ENCODE results near the gene MT3. TPM values are rescaled to one million over a fixed set of nuclear protein-coding genes. Genes with fewer than 3 reads are reported as not detected.
"Not testable (repeated sequence)": the region's sequence is repeated elsewhere in the genome, so short reads cannot be mapped to it uniquely, and the experiment has no call there.

The MT3 gene
- total RNA-seq, 4 donors from 2014 or later = not detected

DNA sequence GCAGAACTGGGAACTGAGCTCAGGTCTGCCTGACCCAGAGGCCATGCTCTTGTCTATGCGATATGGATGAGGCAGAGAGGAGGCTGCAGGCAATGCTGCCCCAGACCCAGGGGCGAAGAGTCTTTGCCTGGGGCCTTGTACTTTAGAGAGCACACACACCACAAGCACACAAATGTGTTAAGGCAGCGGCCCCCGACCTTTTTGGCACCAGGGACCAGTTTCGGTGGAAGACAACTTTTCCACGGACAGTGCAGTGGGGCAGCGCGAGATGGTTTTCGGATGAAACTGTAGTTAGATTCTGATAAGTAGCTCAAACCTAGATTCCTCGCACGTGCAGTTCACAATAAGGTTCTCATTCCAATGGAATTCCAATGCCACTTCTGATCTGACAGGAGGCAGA lies 17.8 kb upstream of the MT3 start:
- no peaks in the 10 kb centered on the region for H3K9me3 ChIP-seq
- H3K36me3 ChIP-seq = no peaks in the 10 kb centered on the region
- H3K4me1 ChIP-seq = no peaks in the 10 kb centered on the region
- no peak overlapping the region for H3K27ac ChIP-seq
- DNase-seq = no peak
- TF ChIP-seq POLR2A (IDR thresholded peaks at IDR 0.05) = no peak
- TF ChIP-seq, protein P1, sequence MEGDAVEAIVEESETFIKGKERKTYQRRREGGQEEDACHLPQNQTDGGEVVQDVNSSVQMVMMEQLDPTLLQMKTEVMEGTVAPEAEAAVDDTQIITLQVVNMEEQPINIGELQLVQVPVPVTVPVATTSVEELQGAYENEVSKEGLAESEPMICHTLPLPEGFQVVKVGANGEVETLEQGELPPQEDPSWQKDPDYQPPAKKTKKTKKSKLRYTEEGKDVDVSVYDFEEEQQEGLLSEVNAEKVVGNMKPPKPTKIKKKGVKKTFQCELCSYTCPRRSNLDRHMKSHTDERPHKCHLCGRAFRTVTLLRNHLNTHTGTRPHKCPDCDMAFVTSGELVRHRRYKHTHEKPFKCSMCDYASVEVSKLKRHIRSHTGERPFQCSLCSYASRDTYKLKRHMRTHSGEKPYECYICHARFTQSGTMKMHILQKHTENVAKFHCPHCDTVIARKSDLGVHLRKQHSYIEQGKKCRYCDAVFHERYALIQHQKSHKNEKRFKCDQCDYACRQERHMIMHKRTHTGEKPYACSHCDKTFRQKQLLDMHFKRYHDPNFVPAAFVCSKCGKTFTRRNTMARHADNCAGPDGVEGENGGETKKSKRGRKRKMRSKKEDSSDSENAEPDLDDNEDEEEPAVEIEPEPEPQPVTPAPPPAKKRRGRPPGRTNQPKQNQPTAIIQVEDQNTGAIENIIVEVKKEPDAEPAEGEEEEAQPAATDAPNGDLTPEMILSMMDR (IDR thresholded peaks at IDR 0.05) = no peak
- no peak overlapping the region for H3K4me3 ChIP-seq
- H3K27me3 ChIP-seq = no peaks in the 10 kb centered on the region

DNA sequence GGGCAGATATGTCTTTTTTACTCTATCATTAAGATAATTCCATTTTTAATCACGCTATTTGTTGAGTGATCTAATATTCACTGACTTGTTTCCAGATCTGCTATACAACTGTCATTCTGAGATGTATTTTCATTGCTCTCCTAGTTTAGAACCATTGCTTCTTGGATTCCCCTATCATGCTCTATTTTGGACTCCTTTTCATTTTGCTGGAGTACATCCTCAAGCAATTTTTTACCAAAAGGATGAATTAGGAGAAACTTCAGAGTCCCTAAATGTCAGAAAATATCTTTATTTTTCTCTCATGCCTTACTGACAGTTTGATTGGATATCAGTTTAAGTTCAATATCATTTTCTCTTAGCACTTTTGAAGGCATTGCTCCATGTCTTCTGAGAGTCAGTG lies 14.7 kb upstream of the MT3 start:
- H3K27ac ChIP-seq = no peak overlapping the region
- no peaks in the 10 kb centered on the region for H3K27me3 ChIP-seq
- H3K9me3 ChIP-seq = no peaks in the 10 kb centered on the region
- DNase-seq = no peak
- H3K4me1 ChIP-seq = no peaks in the 10 kb centered on the region
- TF ChIP-seq POLR2A (IDR thresholded peaks at IDR 0.05) = no peak
- TF ChIP-seq, protein P1 (IDR thresholded peaks at IDR 0.05) = no peak
- no peak overlapping the region for H3K4me3 ChIP-seq
- H3K36me3 ChIP-seq = no peaks in the 10 kb centered on the region

DNA sequence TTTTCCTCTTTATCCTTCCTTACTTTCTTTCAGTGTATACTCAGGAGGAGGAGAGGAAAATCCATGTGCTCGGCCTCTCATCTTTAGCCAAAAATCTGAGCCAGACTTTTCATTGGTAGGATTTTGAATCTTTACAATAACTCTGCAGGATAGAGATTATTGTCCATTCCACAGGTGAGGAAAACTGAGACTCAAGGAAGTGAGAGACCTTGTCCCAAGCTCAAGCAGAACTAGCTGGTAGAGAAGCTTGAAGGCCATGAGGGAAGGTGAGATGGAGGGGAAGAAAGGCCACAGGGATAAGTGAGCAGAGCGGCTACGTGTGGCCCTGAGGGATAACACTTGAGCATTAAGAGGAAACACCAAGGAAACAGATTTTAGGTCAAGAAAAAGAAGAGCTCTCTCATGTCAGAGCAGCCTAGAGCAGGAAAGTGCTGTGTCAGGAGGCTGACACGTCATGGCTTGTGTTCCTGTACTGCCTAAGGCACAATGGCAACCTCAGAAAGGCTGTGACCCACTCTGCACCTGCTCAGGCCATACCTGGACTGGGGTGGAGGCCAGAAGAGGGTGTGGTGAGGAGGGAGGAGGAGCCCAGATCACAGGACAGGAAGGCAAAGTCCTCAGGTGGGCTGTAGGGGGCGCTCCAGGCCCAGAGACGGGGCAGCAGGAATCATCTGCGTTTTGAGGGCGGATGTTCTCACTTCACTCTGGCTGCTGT lies 12.6 kb upstream of the MT3 start:
- no peak overlapping the region for H3K4me3 ChIP-seq
- TF ChIP-seq POLR2A (IDR thresholded peaks at IDR 0.05) = no peak
- TF ChIP-seq, protein P1 (IDR thresholded peaks at IDR 0.05) = peak; percentile 46 to 94 (median 87)

DNA sequence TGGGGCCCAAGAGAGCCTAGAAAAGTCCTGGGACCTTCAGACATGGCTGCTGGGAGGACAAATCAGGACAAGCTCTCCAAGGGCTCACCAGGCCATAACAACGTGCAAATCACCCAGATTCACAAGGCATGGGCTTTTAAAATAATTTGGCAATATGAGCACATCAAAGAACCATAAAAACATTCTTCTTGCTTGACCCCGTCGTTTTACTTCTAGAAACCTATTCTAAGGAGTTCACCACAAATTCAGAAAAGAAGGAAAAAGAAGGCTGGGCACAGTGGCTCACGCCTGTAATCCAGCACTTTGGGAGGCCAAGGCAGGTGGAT lies 12.1 kb upstream of the MT3 start:
- H3K4me1 ChIP-seq = no peaks in the 10 kb centered on the region
- TF ChIP-seq, protein P1 (IDR thresholded peaks at IDR 0.05) = no peak
- TF ChIP-seq POLR2A (IDR thresholded peaks at IDR 0.05) = no peak
- no peaks in the 10 kb centered on the region for H3K9me3 ChIP-seq
- DNase-seq = no peak
- no peak overlapping the region for H3K4me3 ChIP-seq
- no peaks in the 10 kb centered on the region for H3K36me3 ChIP-seq
- no peaks in the 10 kb centered on the region for H3K27me3 ChIP-seq
- no peak overlapping the region for H3K27ac ChIP-seq

More for the DNA sequence above, 12.6 kb upstream of the MT3 start:
- Histone ChIP-seq H3K9me3 (no peaks in the 10 kb centered on the region), H3K27ac (no peak overlapping the region), H3K27me3 (no peaks in the 10 kb centered on the region), H3K4me1 (no peaks in the 10 kb centered on the region), H3K36me3 (no peaks in the 10 kb centered on the region)
- DNase-seq = peak; percentile 66 to 90 (median 89)

DNA sequence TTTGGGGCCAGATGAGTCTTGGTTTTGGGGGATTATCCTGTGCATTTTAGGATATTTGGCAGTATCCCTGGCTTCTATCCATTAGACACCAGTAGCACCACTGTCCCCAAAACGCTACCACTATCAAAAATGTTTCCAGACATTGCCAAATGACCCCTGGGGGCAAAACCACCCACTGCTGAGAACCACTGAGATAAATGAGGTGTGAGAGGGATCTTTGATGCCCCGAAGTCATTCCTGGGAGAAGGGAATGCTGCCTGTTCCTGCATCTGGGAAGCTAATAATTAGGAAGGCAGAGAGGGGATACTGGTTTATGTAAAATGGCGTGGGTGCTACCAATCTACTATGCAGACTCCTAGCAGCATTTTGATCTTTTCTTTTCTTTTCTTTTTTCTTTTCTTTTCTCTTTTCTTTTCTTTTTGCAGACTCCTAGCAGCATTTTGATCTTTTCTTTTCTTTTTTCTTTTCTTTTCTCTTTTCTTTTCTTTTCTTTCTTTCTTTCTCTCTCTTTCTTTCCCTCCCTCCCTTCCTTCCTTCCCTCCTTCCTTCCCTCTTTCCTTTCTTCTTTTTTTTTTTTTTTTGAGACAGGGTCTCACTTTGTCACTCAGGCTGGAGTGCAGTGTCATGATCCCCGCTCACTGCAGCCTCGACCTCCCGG lies 8.8 kb upstream of the MT3 start:
- DNase-seq = peak in 1 of 3 donors; percentile 8
- H3K4me1 ChIP-seq = no peaks in the 10 kb centered on the region
- H3K4me3 ChIP-seq = no peak overlapping the region
- no peak overlapping the region for H3K27ac ChIP-seq
- TF ChIP-seq, protein P1 (IDR thresholded peaks at IDR 0.05) = no peak
- TF ChIP-seq POLR2A (IDR thresholded peaks at IDR 0.05) = no peak
- no peaks in the 10 kb centered on the region for H3K27me3 ChIP-seq
- H3K9me3 ChIP-seq = no peaks in the 10 kb centered on the region
- no peaks in the 10 kb centered on the region for H3K36me3 ChIP-seq

DNA sequence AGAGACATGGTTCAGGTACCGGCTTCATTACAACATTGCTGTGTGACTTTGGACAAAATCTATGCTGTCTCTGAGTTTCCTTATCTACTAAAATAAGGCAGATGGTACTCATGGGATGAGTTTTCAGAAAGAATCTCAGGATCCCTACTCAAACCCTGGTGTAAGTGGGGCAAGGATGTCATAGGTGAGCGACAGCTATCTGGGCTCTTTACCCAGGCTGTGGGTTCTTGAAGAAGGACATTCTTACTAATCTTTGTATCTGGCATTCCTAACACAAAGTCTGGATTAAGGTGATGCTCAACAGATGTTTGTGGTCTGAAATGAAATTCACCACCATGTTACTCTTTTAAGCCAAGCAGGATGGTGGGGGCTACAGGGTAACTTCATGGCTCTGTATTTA lies 6.4 kb upstream of the MT3 start:
- DNase-seq, H3K9me3 ChIP-seq, H3K4me1 ChIP-seq: not testable (repeated sequence)

More for the DNA sequence above, 6.4 kb upstream of the MT3 start:
- not testable (repeated sequence) for H3K27me3 ChIP-seq, H3K27ac ChIP-seq, H3K36me3 ChIP-seq, H3K4me3 ChIP-seq

All from Peyer's patch (tissue), 4 donors.